Measurements from ENCODE around the gene GARIN3.

The GARIN3 gene

GRCh38 chr5:157159209-157159751 lies 6.8 kb downstream of the GARIN3 start:
- no peak overlapping the region for H3K4me3 ChIP-seq (ENCODE audit: low read depth, low read length)

GRCh38 chr5:157157293-157157891 lies 8.7 kb downstream of the GARIN3 start:
- no peak overlapping the region for H3K4me3 ChIP-seq (ENCODE audit: low read depth, low read length)
- TF ChIP-seq CTCF (IDR thresholded peaks at IDR 0.05; ENCODE audit: low read depth, low read length), result no peak

More at GRCh38 chr5:157159209-157159751, 6.8 kb downstream of the GARIN3 start:
- no peak for TF ChIP-seq CTCF (IDR thresholded peaks at IDR 0.05; ENCODE audit: low read depth, low read length)

GRCh38 chr5:157155297-157155696 lies 10.8 kb downstream of the GARIN3 start:
- TF ChIP-seq CTCF (IDR thresholded peaks at IDR 0.05; ENCODE audit: low read depth, low read length), result no peak
- no peak overlapping the region for H3K4me3 ChIP-seq (ENCODE audit: low read depth, low read length)

- no peak for TF ChIP-seq CTCF (IDR thresholded peaks at IDR 0.05; ENCODE audit: low read depth, low read length)
Measured at GRCh38 chr5:157150995-157151394, 15.1 kb downstream of the GARIN3 start.

GRCh38 chr5:157148734-157149615 lies 17.1 kb downstream of the GARIN3 start:
- no peak overlapping the region for H3K4me3 ChIP-seq (ENCODE audit: low read depth, low read length)
- TF ChIP-seq CTCF (IDR thresholded peaks at IDR 0.05; ENCODE audit: low read depth, low read length), result peak; percentile 77

More at GRCh38 chr5:157150995-157151394, 15.1 kb downstream of the GARIN3 start:
- no peak overlapping the region for H3K4me3 ChIP-seq (ENCODE audit: low read depth, low read length)

- TF ChIP-seq CTCF (IDR thresholded peaks at IDR 0.05; ENCODE audit: low read depth, low read length), result no peak
Measured at GRCh38 chr5:157143127-157143971, 22.7 kb downstream of the GARIN3 start.

More at GRCh38 chr5:157143127-157143971, 22.7 kb downstream of the GARIN3 start:
- peak overlapping the region; percentile 99 for H3K4me3 ChIP-seq (ENCODE audit: low read depth, low read length)

Data from WI38 (cell line).